Measurements from ENCODE around the gene TTC27.

DNA sequence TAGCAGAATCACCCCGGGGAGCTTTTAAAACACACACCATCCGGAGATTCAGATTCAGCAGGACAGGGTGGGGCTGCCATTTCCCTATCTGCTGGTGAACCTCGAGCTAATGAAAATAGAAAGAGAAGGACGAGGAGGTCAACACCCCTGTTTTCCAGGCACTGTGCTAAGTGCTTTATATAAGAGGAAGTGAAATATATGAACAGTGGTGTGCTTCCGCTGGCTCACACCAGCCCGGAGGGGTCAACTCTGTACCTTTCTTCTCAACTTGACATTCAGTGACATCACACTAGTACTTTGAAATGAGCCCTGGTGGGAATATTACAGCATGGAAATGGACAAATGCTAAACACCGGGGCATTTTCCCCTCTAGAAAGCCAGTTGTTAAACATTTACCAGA lies 210.6 kb downstream of the TTC27 start:
- TF ChIP-seq CTCF (IDR thresholded peaks at IDR 0.05), result no peak
- TF ChIP-seq ZFX (IDR thresholded peaks at IDR 0.05; ENCODE audit: borderline replicate concordance), result no peak

All from 22Rv1 (cell line).